HEK293T (cell line): Measurements from ENCODE around the gene EXPH5.

Experiments used
- BHLHE40 ChIP-seq: fragments of 450-650 bp; IDR thresholded peaks from 2 replicates; pipeline ENCODE4 v1.6.1; 2016; ENCODE audit warnings: mild to moderate bottlenecking, moderate library complexity, borderline replicate concordance
- CTBP1 ChIP-seq: fragments of 450-650 bp; IDR thresholded peaks from 2 replicates; pipeline ENCODE4 v1.6.1; 2016; ENCODE audit warnings: borderline replicate concordance
- ELF4 ChIP-seq: fragments of 450-650 bp; IDR thresholded peaks from 2 replicates; pipeline ENCODE4 v1.6.1; 2017; ENCODE audit warnings: antibody characterized with exemption
- FOXK2 ChIP-seq: fragments of 450-650 bp; IDR thresholded peaks from 2 replicates; pipeline ENCODE4 v1.6.1; 2016; ENCODE audit warnings: mild to moderate bottlenecking
- L3MBTL2 ChIP-seq: fragments of 450-650 bp; conservative IDR thresholded peaks from 2 replicates; pipeline ENCODE4 v1.6.1; 2016; ENCODE audit warnings: mild to moderate bottlenecking
- PKNOX1 ChIP-seq: fragments of 450-650 bp; IDR thresholded peaks from 2 replicates; pipeline ENCODE4 v1.6.1; 2016
- SP1 ChIP-seq: fragments of 450-650 bp; IDR thresholded peaks from 2 replicates; pipeline ENCODE4 v1.6.1; 2017
- SUZ12 ChIP-seq: fragments of 450-650 bp; IDR thresholded peaks from 2 replicates; pipeline ENCODE4 v1.6.1; 2016; ENCODE audit warnings: mild to moderate bottlenecking

GRCh38 chr11:108618529-108618928, 25.0 kb upstream of the EXPH5 start:
- TF ChIP-seq ELF4, result no peak
- no peak for TF ChIP-seq SP1
- TF ChIP-seq BHLHE40, result no peak
- no peak for TF ChIP-seq SUZ12
- TF ChIP-seq CTBP1, result no peak
- no peak for TF ChIP-seq PKNOX1
- TF ChIP-seq L3MBTL2, result no peak
- no peak for TF ChIP-seq FOXK2
